Measurements from ENCODE around the gene OXGR1. TPM values are rescaled to one million over a fixed set of nuclear protein-coding genes. Genes with fewer than 3 reads are reported as not detected.

The OXGR1 gene
- total RNA-seq, 2 donors from 2014 or later: not detected

GRCh38 chr13:97012251-97013048 is 18.2 kb upstream of the OXGR1 start:
- no peak for ATAC-seq
- H3K27ac Mint-ChIP-seq: no peak overlapping the region
- no peaks in the 10 kb centered on the region for H3K36me3 Mint-ChIP-seq
- peaks cover 0 to 4% of the 10 kb centered on the region in 2 donors for H3K9me3 Mint-ChIP-seq
- no peak for DNase-seq (ENCODE audit: low spot score in 2 of 2)

- no peak for ATAC-seq
- H3K36me3 Mint-ChIP-seq: no peaks in the 10 kb centered on the region
- no peak for DNase-seq (ENCODE audit: low spot score in 2 of 2)
These were observed 17.3 kb upstream of the OXGR1 start for GRCh38 chr13:97011446-97012131.

GRCh38 chr13:97008643-97009042 is 14.4 kb upstream of the OXGR1 start:
- DNase-seq (ENCODE audit: low spot score in 2 of 2): no peak
- Mint-ChIP-seq H3K9me3 (no peaks in the 10 kb centered on the region), H3K36me3 (no peaks in the 10 kb centered on the region), H3K27ac (no peak overlapping the region)
- no peak for ATAC-seq

More at GRCh38 chr13:97011446-97012131, 17.3 kb upstream of the OXGR1 start:
- Mint-ChIP-seq H3K9me3 (peaks cover 0 to 4% of the 10 kb centered on the region in 2 donors), H3K27ac (no peak overlapping the region)

DNA sequence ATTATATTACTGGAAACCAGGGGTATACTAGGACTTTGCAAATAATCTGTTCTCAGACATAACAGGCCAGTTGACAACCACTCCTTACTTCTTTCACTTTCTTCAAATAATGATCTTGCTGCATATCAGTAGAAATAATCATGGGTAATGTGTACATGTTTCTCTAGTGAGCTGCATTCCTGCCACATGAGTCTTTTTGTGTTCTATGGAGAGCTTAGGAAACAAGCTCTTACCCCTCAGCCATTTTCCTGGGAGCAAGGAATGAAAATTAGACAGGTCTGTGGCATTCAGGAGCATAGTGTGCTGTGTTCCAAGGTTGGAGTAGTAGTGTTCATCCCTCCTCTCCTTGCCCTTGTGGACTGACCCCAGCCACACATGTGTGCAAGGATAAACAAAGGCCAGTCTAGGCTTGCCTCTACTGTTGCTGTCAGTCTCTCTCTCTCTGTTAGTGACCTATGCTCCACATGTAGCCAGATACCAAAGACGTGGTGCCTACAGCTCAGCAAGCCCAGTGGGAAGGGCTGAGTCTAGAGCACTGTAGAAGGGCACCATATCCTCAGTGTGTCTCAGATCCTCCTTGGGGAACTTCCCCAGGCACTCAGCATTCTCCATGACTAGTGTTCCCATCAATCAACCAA is 11.5 kb upstream of the OXGR1 start:
- ATAC-seq (no peak), DNase-seq (ENCODE audit: low spot score in 2 of 2) (no peak)
- no peak overlapping the region for H3K27ac Mint-ChIP-seq
- no peaks in the 10 kb centered on the region for H3K36me3 Mint-ChIP-seq
- no peaks in the 10 kb centered on the region for H3K9me3 Mint-ChIP-seq

DNA sequence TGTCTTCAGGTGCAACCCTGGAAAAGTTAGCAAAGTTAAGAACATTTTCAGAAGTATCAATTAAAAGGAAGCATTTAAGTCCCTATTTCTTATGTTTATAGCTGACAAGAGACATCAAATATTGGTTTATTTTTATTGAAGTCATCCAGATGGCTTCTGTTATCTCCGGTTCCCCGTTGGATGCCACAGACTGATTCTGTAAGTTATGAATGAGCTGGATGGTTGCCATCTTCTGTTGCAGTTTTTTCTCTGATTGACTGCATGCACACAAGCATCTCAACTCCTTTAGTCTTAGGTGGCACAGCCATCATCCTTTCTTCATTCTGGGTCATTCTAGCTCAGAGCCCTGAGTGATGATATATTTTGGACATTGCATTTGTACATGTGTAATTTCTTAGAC is 10.6 kb upstream of the OXGR1 start:
- ATAC-seq (no peak), DNase-seq (ENCODE audit: low spot score in 2 of 2) (no peak)
- H3K36me3 Mint-ChIP-seq: no peaks in the 10 kb centered on the region
- no peak overlapping the region for H3K27ac Mint-ChIP-seq
- H3K9me3 Mint-ChIP-seq: peaks cover 0 to 3% of the 10 kb centered on the region in 2 donors

- Mint-ChIP-seq H3K9me3 (peaks cover 0 to 3% of the 10 kb centered on the region in 2 donors), H3K36me3 (no peaks in the 10 kb centered on the region), H3K27ac (no peak overlapping the region)
- no peak for DNase-seq (ENCODE audit: low spot score in 2 of 2)
- ATAC-seq: no peak
These were observed 10.0 kb upstream of the OXGR1 start for GRCh38 chr13:97004096-97004876.

- DNase-seq (ENCODE audit: low spot score in 2 of 2): no peak
- H3K36me3 Mint-ChIP-seq: no peaks in the 10 kb centered on the region
- peaks cover 0 to 3% of the 10 kb centered on the region in 2 donors for H3K9me3 Mint-ChIP-seq
- no peak overlapping the region for H3K27ac Mint-ChIP-seq
- peak; percentile 74 to 82 for ATAC-seq
These were observed 8.8 kb upstream of the OXGR1 start for GRCh38 chr13:97003071-97003470.

DNA sequence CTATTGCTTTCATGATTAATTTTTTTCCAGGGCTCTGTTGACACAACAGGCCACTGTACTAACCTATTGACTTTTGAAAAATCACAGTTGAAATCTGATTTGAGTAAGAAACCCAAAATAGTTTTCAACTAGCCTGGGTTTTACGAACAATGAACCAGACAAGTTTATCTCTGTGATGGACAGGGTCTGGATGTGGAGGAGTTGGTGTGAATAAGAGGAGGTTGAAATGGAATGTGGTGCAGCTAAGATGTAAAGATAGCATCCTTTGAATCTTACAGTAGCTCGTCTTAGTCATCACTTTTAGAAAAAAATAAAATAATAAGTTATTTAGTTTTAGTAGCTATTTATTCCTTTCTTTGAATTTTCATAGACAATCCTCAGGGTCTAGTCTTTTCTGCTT is 8.3 kb upstream of the OXGR1 start:
- no peak for ATAC-seq
- H3K36me3 Mint-ChIP-seq: no peaks in the 10 kb centered on the region
- no peak overlapping the region for H3K27ac Mint-ChIP-seq
- peaks cover 0 to 3% of the 10 kb centered on the region in 2 donors for H3K9me3 Mint-ChIP-seq
- DNase-seq (ENCODE audit: low spot score in 2 of 2): no peak

GRCh38 chr13:97001636-97002035 is 7.4 kb upstream of the OXGR1 start:
- Mint-ChIP-seq H3K36me3 (no peaks in the 10 kb centered on the region), H3K9me3 (peaks cover 0 to 3% of the 10 kb centered on the region in 2 donors), H3K27ac (no peak overlapping the region)
- DNase-seq (ENCODE audit: low spot score in 2 of 2): no peak
- ATAC-seq: no peak

DNA sequence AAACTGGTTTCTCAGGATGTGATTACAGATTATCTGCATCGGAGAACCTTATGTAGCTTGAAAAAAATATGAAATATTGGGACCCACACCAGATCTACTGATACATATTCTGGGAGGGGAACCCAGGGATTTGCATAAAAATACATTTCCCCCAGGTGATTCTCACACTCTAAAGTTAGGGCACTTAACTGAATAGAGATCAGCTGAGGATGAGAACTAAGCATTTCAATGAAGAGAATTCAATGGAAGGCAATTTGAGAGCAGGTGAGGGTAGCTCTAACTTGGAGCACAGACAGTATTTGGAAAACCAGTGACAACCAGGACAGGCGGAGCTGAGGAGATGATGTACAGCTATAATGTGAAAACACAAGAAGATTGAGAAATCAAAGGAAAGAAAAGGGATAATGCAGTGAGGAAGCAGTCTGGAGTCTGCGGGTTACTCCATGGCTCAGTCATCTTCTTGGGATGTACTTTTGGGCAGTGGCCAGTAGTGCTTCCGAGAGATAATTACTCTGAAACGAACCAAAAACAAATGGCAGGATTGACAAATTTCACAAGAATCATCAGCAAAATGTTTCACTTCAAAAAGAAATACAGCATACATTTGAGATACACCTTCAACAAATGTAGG is 6.1 kb upstream of the OXGR1 start:
- H3K36me3 Mint-ChIP-seq: peaks cover 0 to 4% of the 10 kb centered on the region in 2 donors
- DNase-seq (ENCODE audit: low spot score in 2 of 2) (no peak), ATAC-seq (no peak)
- peaks cover 0 to 3% of the 10 kb centered on the region in 2 donors for H3K9me3 Mint-ChIP-seq
- no peak overlapping the region for H3K27ac Mint-ChIP-seq

DNA sequence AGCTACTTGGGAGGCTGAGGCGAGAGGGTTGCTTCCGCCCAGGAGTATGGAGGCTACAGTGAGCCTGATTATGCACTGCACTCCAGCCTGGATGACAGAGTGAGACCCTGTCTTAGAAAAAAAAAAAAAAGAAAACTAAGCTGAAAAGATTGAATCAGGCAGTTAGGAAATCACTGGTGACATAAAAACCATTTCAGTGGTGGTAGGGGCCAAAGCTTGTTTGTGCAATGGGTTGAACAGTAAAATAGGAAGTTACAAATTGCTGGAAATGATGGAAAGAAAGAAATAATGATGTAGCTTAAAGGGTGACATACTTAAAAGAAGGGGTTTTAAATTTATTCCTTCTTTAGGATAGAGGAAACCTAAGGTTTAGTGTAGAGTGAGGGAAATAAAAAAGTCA is 4.8 kb upstream of the OXGR1 start:
- DNase-seq (ENCODE audit: low spot score in 2 of 2) (no peak), ATAC-seq (no peak)
- Mint-ChIP-seq H3K27ac (no peak overlapping the region), H3K36me3 (peaks cover 6 to 11% of the 10 kb centered on the region in 2 donors), H3K9me3 (peaks cover 0 to 3% of the 10 kb centered on the region in 2 donors)

- Mint-ChIP-seq H3K9me3 (peaks cover 0 to 3% of the 10 kb centered on the region in 2 donors), H3K36me3 (peaks cover 6 to 18% of the 10 kb centered on the region in 2 donors), H3K27ac (no peak overlapping the region)
- DNase-seq (ENCODE audit: low spot score in 2 of 2) (no peak), ATAC-seq (no peak)
These were observed 3.8 kb upstream of the OXGR1 start for GRCh38 chr13:96998051-96998450.

DNA sequence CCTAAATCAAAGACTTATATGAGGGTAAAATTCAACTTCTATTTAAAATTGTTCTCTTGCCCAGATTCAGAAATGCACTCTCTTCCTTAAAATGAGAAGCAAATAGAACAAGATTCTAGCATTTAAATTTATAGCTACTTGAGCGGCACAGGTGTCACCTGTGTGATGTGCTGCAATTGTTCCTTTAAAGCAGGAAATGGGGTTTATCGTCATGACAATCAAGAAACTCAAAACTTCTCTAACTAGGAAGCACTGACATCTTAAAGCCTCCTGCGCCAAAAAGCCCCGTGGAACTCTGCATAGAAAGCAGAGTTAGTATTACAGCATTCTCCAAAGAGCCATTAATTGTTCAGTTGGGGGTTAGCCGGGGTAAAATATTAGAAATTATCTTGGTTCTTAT is 2.6 kb upstream of the OXGR1 start:
- Mint-ChIP-seq H3K9me3 (peaks cover 4% of the 10 kb centered on the region in 2 donors), H3K27ac (no peak overlapping the region), H3K36me3 (peaks cover 6 to 23% of the 10 kb centered on the region in 2 donors)
- no peak for DNase-seq (ENCODE audit: low spot score in 2 of 2)
- ATAC-seq: no peak

- DNase-seq (ENCODE audit: low spot score in 2 of 2) (no peak), ATAC-seq (no peak)
- H3K27ac Mint-ChIP-seq: no peak overlapping the region
- H3K9me3 Mint-ChIP-seq: peaks cover 4 to 8% of the 10 kb centered on the region in 2 donors
- H3K36me3 Mint-ChIP-seq: peaks cover 6 to 28% of the 10 kb centered on the region in 2 donors
These were observed 1.8 kb upstream of the OXGR1 start for GRCh38 chr13:96996107-96996506.

DNA sequence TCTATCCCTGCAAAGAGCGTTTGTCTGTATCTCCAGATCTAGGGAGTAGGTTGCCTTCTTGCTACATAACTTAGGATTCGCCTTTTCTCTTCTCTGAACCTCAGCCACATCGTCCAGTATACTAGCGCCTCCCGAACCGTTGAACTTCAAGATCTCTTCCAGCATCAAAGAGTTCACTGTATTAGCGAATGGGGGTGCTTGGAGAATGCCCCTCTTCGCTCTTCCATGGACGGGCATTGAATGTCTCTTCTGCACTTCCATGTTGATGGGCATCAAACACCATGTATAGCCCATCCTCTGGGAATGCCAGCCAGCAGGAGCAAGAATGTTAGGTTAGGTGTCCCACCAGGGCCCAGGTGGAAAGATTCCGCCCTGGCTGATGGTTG is 575 bp upstream of the OXGR1 start:
- peaks cover 6 to 28% of the 10 kb centered on the region in 2 donors for H3K36me3 Mint-ChIP-seq
- ATAC-seq: no peak
- no peak overlapping the region for H3K27ac Mint-ChIP-seq
- DNase-seq (ENCODE audit: low spot score in 2 of 2): no peak
- H3K9me3 Mint-ChIP-seq: peaks cover 4% of the 10 kb centered on the region in 2 donors

DNA sequence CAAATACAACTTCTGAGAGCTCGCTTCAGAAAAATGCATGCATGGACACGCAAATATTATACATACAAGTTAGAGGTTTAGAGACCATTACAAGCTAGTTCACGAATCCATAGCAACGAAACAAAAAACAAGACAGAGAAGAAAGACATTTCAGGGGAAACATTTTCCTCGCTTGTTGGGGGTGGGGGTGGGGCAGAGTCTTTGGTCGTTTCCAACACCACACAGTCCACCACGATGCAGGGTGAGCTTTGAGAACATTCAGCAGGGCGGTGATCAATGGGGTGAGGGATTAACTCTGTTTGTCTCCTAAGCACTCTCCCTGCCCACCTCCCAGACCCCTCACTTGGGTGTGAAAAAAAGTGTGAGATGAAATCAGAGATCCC is 651 bp downstream of the OXGR1 start:
- H3K36me3 Mint-ChIP-seq: peaks cover 6 to 28% of the 10 kb centered on the region in 2 donors
- DNase-seq (ENCODE audit: low spot score in 2 of 2): no peak
- ATAC-seq: no peak
- peaks cover 4% of the 10 kb centered on the region in 2 donors for H3K9me3 Mint-ChIP-seq
- no peak overlapping the region for H3K27ac Mint-ChIP-seq
